Measurements from ENCODE around the gene NDUFA13. TPM values are rescaled to one million over a fixed set of nuclear protein-coding genes. Genes with fewer than 3 reads are reported as not detected.

Gene NDUFA13
- total and polyA plus RNA-seq, 11 donors: 101 to 1,476 (median 960) TPM

- Histone ChIP-seq H3K9me3 (no peaks in the 10 kb centered on the region), H3K4me3 (no peak overlapping the region), H3K36me3 (no peaks in the 10 kb centered on the region), H3K4me1 (no peaks in the 10 kb centered on the region), H3K27me3 (no peaks in the 10 kb centered on the region), H3K27ac (no peak overlapping the region)
- peak in 1 of 5 donors; percentile 51 for DNase-seq
- TF ChIP-seq CTCF (IDR thresholded peaks at IDR 0.05): no peak
- no peak for TF ChIP-seq POLR2A (IDR thresholded peaks at IDR 0.05)
- 89 to 91% (median 90%) methylated on average over 17 of the region's 17 CpGs for WGBS, 4 donors
- intact Hi-C loops (cut with DNase I): no loop called here
- ATAC-seq: peak in 1 of 4 donors; percentile 32
Measured at GRCh38 chr19:19563348-19563848, 47.4 kb downstream of the NDUFA13 start.

- no peak for DNase-seq
- Histone ChIP-seq H3K27me3 (no peaks in the 10 kb centered on the region), H3K27ac (no peak overlapping the region), H3K4me3 (no peak overlapping the region), H3K9me3 (no peaks in the 10 kb centered on the region), H3K4me1 (no peaks in the 10 kb centered on the region), H3K36me3 (no peaks in the 10 kb centered on the region)
- WGBS, 4 donors: 76 to 87% (median 80%) methylated on average over 7 of the region's 7 CpGs
- TF ChIP-seq CTCF (IDR thresholded peaks at IDR 0.05): no peak
- TF ChIP-seq POLR2A (IDR thresholded peaks at IDR 0.05): no peak
- ATAC-seq: no peak
- intact Hi-C loops (cut with DNase I): no loop called here
Measured at GRCh38 chr19:19566306-19566705, 50.3 kb downstream of the NDUFA13 start.

- no peak for DNase-seq
- intact Hi-C loops (cut with DNase I): no loop called here
- Histone ChIP-seq H3K4me1 (no peaks in the 10 kb centered on the region), H3K4me3 (no peak overlapping the region), H3K9me3 (no peaks in the 10 kb centered on the region), H3K27me3 (no peaks in the 10 kb centered on the region), H3K27ac (no peak overlapping the region), H3K36me3 (no peaks in the 10 kb centered on the region)
- no peak for TF ChIP-seq CTCF (IDR thresholded peaks at IDR 0.05)
- no peak for TF ChIP-seq POLR2A (IDR thresholded peaks at IDR 0.05)
- no peak for ATAC-seq
- WGBS, 4 donors: 74 to 89% (median 85%) methylated on average over 3 of the region's 3 CpGs
Measured at GRCh38 chr19:19567391-19567790, 51.4 kb downstream of the NDUFA13 start.

GRCh38 chr19:19568802-19569756 is 53.1 kb downstream of the NDUFA13 start:
- Histone ChIP-seq H3K9me3 (no peaks in the 10 kb centered on the region), H3K4me3 (no peak overlapping the region), H3K27ac (no peak overlapping the region), H3K27me3 (no peaks in the 10 kb centered on the region), H3K4me1 (no peaks in the 10 kb centered on the region), H3K36me3 (no peaks in the 10 kb centered on the region)
- intact Hi-C loops (cut with DNase I): no loop called here
- WGBS, 4 donors: 87 to 93% (median 90%) methylated on average over 24 to 25 of the region's 25 CpGs
- TF ChIP-seq POLR2A (IDR thresholded peaks at IDR 0.05) (no peak), CTCF (IDR thresholded peaks at IDR 0.05) (no peak)
- DNase-seq: no peak
- ATAC-seq: no peak

All from heart left ventricle (tissue), 16 donors.